ENCODE results near the gene KCTD4. TPM values are rescaled to one million over a fixed set of nuclear protein-coding genes. Genes with fewer than 3 reads are reported as not detected.

Gene KCTD4
- total RNA-seq, 2 donors from 2014 or later = not detected

DNA sequence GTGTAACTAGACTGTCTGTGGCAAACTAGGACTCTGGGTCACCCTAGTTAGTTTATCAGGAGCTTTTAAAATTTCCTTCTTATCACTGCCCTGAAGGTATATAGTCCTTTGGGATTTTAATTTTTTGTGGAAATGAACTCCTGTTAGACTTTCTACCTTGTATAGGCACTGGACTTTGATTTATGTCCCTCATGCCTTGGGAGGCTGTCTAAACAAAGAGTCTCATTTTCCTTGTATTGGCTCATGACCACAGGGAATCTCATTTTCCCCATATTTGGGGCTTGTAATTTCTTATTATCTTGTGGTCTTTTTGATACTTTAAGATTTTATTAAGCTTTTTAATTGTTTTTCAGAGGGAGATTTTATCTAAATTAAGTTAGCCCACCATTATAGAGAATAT, 21.4 kb downstream of the KCTD4 start:
- Histone ChIP-seq H3K4me1 (ENCODE audit: control insufficient read depth, insufficient read depth, low read length) (no peaks in the 10 kb centered on the region), H3K27ac (ENCODE audit: low read depth, low read length) (no peak overlapping the region), H3K9ac (ENCODE audit: extremely low read depth, low read length, poor library complexity, severe bottlenecking) (no peak overlapping the region), H3K27me3 (ENCODE audit: control insufficient read depth, insufficient read depth, low read length, poor library complexity, severe bottlenecking) (no peaks in the 10 kb centered on the region), H3K4me3 (ENCODE audit: low read length) (no peak overlapping the region), H3K9me3 (ENCODE audit: control insufficient read depth, low read length) (no peaks in the 10 kb centered on the region), H3K36me3 (ENCODE audit: control insufficient read depth, insufficient read depth, low read length) (peaks cover 6% of the 10 kb centered on the region)
- no peak for DNase-seq
- no peak overlapping the region for H3K27ac Mint-ChIP-seq
- no peaks in the 10 kb centered on the region for H3K4me1 Mint-ChIP-seq
- no peaks in the 10 kb centered on the region for H3K27me3 Mint-ChIP-seq (ENCODE audit: insufficient read depth)
- TF ChIP-seq, protein P1, sequence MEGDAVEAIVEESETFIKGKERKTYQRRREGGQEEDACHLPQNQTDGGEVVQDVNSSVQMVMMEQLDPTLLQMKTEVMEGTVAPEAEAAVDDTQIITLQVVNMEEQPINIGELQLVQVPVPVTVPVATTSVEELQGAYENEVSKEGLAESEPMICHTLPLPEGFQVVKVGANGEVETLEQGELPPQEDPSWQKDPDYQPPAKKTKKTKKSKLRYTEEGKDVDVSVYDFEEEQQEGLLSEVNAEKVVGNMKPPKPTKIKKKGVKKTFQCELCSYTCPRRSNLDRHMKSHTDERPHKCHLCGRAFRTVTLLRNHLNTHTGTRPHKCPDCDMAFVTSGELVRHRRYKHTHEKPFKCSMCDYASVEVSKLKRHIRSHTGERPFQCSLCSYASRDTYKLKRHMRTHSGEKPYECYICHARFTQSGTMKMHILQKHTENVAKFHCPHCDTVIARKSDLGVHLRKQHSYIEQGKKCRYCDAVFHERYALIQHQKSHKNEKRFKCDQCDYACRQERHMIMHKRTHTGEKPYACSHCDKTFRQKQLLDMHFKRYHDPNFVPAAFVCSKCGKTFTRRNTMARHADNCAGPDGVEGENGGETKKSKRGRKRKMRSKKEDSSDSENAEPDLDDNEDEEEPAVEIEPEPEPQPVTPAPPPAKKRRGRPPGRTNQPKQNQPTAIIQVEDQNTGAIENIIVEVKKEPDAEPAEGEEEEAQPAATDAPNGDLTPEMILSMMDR (conservative IDR thresholded peaks at IDR 0.05) = no peak
- H3K36me3 Mint-ChIP-seq (ENCODE audit: low read depth) = peaks cover 12% of the 10 kb centered on the region
- no peak overlapping the region for H3K4me3 Mint-ChIP-seq
- no peaks in the 10 kb centered on the region for H3K9me3 Mint-ChIP-seq

DNA sequence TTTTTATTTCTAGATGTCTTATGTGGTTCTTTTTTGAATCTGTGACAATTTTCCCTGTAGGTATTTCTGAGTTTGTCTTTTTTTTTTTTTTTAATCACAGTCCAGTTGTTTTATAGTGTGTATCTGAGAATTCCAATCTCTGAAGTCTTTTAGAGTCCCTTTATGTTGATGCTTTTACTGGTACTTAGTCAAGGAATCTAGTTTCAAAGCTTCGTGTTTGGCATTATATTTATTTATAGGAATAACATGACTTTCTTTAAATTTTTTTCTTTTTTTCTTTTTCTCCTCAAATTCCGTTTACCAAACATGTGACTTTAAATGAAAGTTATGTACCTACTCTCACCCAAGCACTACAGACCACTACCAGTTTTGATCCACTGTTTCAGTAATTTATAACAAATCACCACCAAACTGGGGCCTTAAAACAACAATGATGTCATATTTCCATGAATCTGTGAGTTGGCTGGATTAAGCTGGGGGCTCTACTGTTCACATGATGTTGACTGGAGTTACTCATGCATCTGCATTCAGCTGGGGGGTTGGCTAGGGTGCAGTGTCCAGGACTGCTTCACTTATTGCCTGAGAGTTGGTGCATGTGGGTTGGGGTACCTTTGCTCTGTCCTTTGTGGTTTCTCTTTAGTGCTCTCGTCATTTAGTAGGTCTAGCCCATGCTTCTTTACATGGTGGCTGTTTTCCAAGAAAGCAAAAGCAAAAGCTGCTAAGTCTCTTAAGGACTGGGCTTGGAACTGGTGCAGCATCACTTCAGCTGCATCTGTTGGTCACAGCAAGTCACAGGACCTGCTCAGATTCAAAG, 22.3 kb downstream of the KCTD4 start:
- no peaks in the 10 kb centered on the region for H3K9me3 ChIP-seq (ENCODE audit: control insufficient read depth, low read length)
- WGBS, 2 experiments (ENCODE audit: insufficient coverage in 1 of 2, insufficient read length in 1 of 2) = 96 to 100% methylated on average over 1 to 2 of the region's 3 CpGs
- Mint-ChIP-seq H3K9me3 (no peaks in the 10 kb centered on the region), H3K4me3 (no peak overlapping the region), H3K27me3 (ENCODE audit: insufficient read depth) (no peaks in the 10 kb centered on the region), H3K27ac (peak overlapping the region; percentile 42), H3K4me1 (no peaks in the 10 kb centered on the region), H3K36me3 (ENCODE audit: low read depth) (peaks cover 5% of the 10 kb centered on the region)
- H3K27ac ChIP-seq (ENCODE audit: low read depth, low read length) = no peak overlapping the region
- H3K36me3 ChIP-seq (ENCODE audit: control insufficient read depth, insufficient read depth, low read length) = peaks cover 6% of the 10 kb centered on the region
- no peak overlapping the region for H3K9ac ChIP-seq (ENCODE audit: extremely low read depth, low read length, poor library complexity, severe bottlenecking)
- TF ChIP-seq, protein P1 (conservative IDR thresholded peaks at IDR 0.05) = no peak
- no peak for DNase-seq
- no peak overlapping the region for H3K4me3 ChIP-seq (ENCODE audit: low read length)
- H3K27me3 ChIP-seq (ENCODE audit: control insufficient read depth, insufficient read depth, low read length, poor library complexity, severe bottlenecking) = no peaks in the 10 kb centered on the region
- H3K4me1 ChIP-seq (ENCODE audit: control insufficient read depth, insufficient read depth, low read length) = no peaks in the 10 kb centered on the region

DNA sequence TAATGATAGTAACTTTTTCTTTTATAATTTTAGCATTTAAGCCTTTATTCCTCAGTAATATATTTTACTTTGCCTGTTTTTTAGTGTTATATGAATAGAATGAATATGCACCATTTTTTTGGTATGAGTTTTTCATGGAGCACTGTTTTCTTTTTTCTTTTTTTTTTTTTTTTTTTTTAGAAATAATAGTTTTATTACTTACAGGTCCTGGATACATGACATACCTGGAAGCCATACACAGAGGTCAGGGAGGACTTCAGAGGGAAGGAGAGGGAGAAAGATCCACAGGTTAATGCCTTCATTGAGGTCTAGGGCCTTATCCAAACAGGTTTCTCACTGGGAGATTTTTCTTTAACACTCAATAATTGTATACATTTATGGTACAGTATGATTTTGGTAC, 26.4 kb downstream of the KCTD4 start:
- H3K4me3 ChIP-seq (ENCODE audit: low read length) = no peak overlapping the region
- Mint-ChIP-seq H3K4me1 (peaks cover 3% of the 10 kb centered on the region), H3K27ac (no peak overlapping the region), H3K27me3 (ENCODE audit: insufficient read depth) (no peaks in the 10 kb centered on the region), H3K36me3 (ENCODE audit: low read depth) (peaks cover 10% of the 10 kb centered on the region), H3K9me3 (no peaks in the 10 kb centered on the region), H3K4me3 (no peak overlapping the region)
- H3K9ac ChIP-seq (ENCODE audit: extremely low read depth, low read length, poor library complexity, severe bottlenecking) = no peak overlapping the region
- H3K27me3 ChIP-seq (ENCODE audit: control insufficient read depth, insufficient read depth, low read length, poor library complexity, severe bottlenecking) = no peaks in the 10 kb centered on the region
- no peaks in the 10 kb centered on the region for H3K4me1 ChIP-seq (ENCODE audit: control insufficient read depth, insufficient read depth, low read length)
- DNase-seq = no peak
- H3K36me3 ChIP-seq (ENCODE audit: control insufficient read depth, insufficient read depth, low read length) = peaks cover 13% of the 10 kb centered on the region
- H3K9me3 ChIP-seq (ENCODE audit: control insufficient read depth, low read length) = no peaks in the 10 kb centered on the region
- H3K27ac ChIP-seq (ENCODE audit: low read depth, low read length) = no peak overlapping the region
- TF ChIP-seq, protein P1 (conservative IDR thresholded peaks at IDR 0.05) = no peak
